Measurements from ENCODE around the gene APC2. TPM values are rescaled to one million over a fixed set of nuclear protein-coding genes. Genes with fewer than 3 reads are reported as not detected.

Gene APC2
- total RNA-seq, 1 experiment from 2014 or later: 1.4 TPM

- TF ChIP-seq HMGXB4 (CRISPR knock-in tag; IDR thresholded peaks at IDR 0.05): no peak
- TF ChIP-seq ZBTB21 (CRISPR knock-in tag; IDR thresholded peaks at IDR 0.05; ENCODE audit: borderline replicate concordance): no peak
- TF ChIP-seq PRRX2 (CRISPR knock-in tag; IDR thresholded peaks at IDR 0.05): no peak
- no peak for TF ChIP-seq STAT6 (CRISPR knock-in tag; conservative IDR thresholded peaks at IDR 0.05; ENCODE audit: low read depth)
- TF ChIP-seq SMAD3 (CRISPR knock-in tag; IDR thresholded peaks at IDR 0.05; ENCODE audit: borderline replicate concordance): no peak
Observed at GRCh38 chr19:1440418-1440801, 9.5 kb upstream of the APC2 start (continued).

GRCh38 chr19:1441022-1441426 lies 8.9 kb upstream of the APC2 start:
- POLR2A ChIA-PET: interaction anchor here (0.7 to 1.2 kb wide), 2 partner anchors 14 to 174 kb away, joined by 4 to 9 read pairs; no protein-coding TSS in a partner anchor
- Mint-ChIP-seq H3K27ac (peak overlapping the region; percentile 93), H3K4me3 (peak overlapping the region; percentile 97), H3K36me3 (peaks cover 39% of the 10 kb centered on the region), H3K4me1 (peaks cover 24% of the 10 kb centered on the region), H3K27me3 (ENCODE audit: low read depth) (peaks cover 3% of the 10 kb centered on the region; the same call in 1 of the 2 replicates), H3K9me3 (no peaks in the 10 kb centered on the region)
- 0 out of 2 replicates have a peak, but pooled peaks have one; percentile 36 for TF ChIP-seq CREB1 (CRISPR knock-in tag; IDR thresholded peaks at IDR 0.05)
- no peak for TF ChIP-seq RELA (CRISPR knock-in tag; IDR thresholded peaks at IDR 0.05; ENCODE audit: borderline replicate concordance)
- TF ChIP-seq IRF1 (CRISPR knock-in tag; IDR thresholded peaks at IDR 0.05): no peak
- TF ChIP-seq USF2 (CRISPR knock-in tag; IDR thresholded peaks at IDR 0.05): no peak
- no peak for TF ChIP-seq ERG (CRISPR knock-in tag; IDR thresholded peaks at IDR 0.05)
- DNase-seq (ENCODE audit: low spot score): no peak
- no peak for ATAC-seq
- CTCF ChIA-PET: interaction anchor here (0.7 to 5.0 kb wide), 4 partner anchors 16 to 413 kb away, joined by 3 to 56 read pairs (median 4); no protein-coding TSS in a partner anchor

GRCh38 chr19:1441677-1442438 lies 8.1 kb upstream of the APC2 start:
- ChIA-PET CTCF (interaction anchor here (0.6 to 5.0 kb wide), 4 partner anchors 16 to 413 kb away, joined by 3 to 56 read pairs (median 4); no protein-coding TSS in a partner anchor), POLR2A (interaction anchor here (0.7 kb wide), 1 partner anchor 15 kb away, joined by 9 read pairs; no protein-coding TSS in a partner anchor)
- Mint-ChIP-seq H3K27me3 (ENCODE audit: low read depth) (peaks cover 7% of the 10 kb centered on the region), H3K9me3 (no peaks in the 10 kb centered on the region), H3K27ac (peak overlapping the region; percentile 23), H3K36me3 (peaks cover 39% of the 10 kb centered on the region), H3K4me3 (peak overlapping the region; percentile 45), H3K4me1 (peaks cover 24% of the 10 kb centered on the region)
- no peak for DNase-seq (ENCODE audit: low spot score)
- TF ChIP-seq PRRX2 (CRISPR knock-in tag; IDR thresholded peaks at IDR 0.05): peak; percentile 38; the same call in 1 of the 2 replicates
- TF ChIP-seq E2F5 (CRISPR knock-in tag; IDR thresholded peaks at IDR 0.05): no peak
- 0 out of 2 replicates have a peak, but pooled peaks have one; percentile 27 for TF ChIP-seq NFATC4 (CRISPR knock-in tag; IDR thresholded peaks at IDR 0.05)
- no peak for TF ChIP-seq KAT7 (CRISPR knock-in tag; IDR thresholded peaks at IDR 0.05; ENCODE audit: borderline replicate concordance)
- TF ChIP-seq EMX1 (CRISPR knock-in tag; IDR thresholded peaks at IDR 0.05): peak; percentile 46; the same call in 1 of the 2 replicates
- TF ChIP-seq ETV6 (CRISPR knock-in tag; IDR thresholded peaks at IDR 0.05): no peak
- TF ChIP-seq ZNF425 (CRISPR knock-in tag; conservative IDR thresholded peaks at IDR 0.05): peak; percentile 59; the same call in 1 of the 2 replicates
- no peak for ATAC-seq

Measured in WTC11 (cell line).